HG02852 (cell line): ENCODE results near the gene RBM33.
"Not testable (repeated sequence)": the region's sequence is repeated elsewhere in the genome, so short reads cannot be mapped to it uniquely, and the experiment has no call there.

ENCODE experiments used
- ATAC-seq: cut with Tn5 transposase; IDR thresholded peaks from one replicate; pipeline ENCODE4 v1.9.1; 2021; ENCODE audit warnings: mild to moderate bottlenecking, moderate library complexity; ENCODE audit not compliant: unreplicated experiment

The RBM33 gene

DNA sequence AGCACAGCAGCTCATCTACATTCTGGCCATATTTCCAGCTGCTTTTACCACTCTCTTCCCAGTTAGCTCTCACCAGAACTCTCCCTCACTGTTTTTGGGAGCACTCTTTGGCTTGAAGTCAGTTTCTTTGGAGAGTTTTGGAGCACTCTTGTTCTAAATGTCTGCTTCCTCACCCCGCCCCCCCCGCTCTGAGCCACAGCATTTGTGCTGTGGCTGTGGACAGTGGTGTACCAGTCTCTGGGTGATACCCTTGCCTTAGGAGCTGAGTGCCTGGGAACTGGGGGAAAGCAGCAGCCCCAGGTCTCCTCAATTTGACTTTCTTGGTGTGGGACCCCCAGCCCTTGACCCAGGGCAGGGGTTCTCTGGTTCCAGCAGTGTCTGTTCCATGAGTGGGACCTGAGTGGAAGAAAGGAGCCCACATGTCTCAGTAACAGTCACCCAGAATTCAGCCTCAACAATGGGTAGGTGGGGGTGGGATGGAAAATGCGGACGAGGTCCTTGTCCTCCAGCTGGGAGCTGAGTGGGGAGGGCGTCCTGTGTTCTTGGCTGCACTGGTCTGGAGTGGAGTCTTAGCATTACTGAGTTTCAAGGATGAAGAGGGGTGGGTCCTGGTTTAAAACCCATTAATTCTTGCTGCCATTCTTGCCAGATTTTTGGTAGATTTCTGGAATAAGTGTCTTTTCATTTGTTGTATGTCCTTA lies 18.0 kb downstream of the RBM33 start:
- no peak for ATAC-seq

- no peak for ATAC-seq
These were observed 19.5 kb downstream of the RBM33 start for GRCh38 chr7:155663937-155664336.

DNA sequence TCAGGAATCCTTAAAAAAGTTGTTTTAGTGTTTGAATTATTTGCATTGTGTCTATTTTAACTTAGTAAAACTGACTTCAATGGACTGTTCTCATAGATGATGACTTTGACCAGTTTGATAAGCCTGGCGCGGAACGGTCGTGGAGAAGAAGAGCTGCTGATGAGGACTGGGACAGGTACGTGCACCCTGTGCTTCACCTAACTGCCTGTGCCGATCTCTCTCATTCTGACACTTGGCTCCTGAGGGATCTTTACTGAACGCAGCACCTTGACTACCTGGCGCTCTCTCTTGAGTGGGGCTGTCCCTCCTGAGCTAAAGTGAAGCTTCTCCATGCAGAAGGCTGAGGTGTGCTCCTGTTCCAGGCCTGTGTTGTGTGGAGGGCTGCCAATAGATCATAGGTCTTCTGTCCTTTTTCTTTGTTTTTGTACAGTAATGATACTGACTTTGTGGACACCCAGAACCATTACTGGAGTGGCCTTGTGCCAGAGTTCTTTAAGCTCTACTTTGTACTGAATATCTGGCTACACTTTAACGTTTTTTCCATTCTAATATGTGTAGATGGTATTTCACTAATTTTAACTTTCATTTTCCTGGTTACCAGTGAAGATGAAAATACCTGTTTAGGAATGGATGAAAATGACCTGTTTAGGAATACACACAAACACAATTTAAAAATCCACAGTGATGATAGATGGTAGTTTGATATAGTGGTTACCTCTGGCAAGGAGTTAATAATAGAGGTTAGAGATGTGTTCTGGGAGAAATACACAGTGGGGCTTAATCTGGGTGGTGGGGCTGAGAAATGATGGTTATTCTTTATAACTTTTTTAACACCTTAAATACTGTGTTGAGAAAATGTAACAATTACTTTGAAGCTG lies 20.9 kb downstream of the RBM33 start:
- no peak for ATAC-seq

GRCh38 chr7:155665957-155666287 lies 21.5 kb downstream of the RBM33 start:
- ATAC-seq: no peak

DNA sequence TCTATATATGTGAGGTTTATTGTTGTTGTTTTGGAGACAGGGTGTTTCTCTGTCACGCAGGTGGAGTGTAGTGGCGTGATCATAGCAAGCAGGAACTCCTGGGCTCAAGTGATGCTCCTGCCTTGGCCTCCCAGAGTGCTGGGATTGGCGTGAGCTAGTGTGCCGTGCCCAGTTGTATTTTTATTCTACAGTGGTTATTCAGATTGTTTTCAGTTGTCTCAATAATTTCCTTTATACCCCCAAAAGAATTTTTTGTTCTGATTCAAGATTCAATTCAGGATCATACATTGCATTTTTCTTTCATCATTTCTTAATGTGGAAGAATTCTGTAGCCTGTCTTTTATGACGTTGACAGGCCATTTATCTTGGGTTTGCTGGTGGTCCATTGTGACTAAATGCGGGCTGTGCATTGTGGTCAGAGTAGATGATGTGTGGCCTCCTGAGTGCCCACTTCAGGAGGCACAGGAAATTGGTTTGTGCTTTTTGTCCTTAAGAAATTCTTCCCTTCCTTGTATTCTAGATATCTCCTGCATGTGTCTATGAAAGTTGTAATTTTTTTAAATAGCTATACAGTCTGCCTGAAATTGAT lies 22.9 kb downstream of the RBM33 start:
- ATAC-seq: no peak

DNA sequence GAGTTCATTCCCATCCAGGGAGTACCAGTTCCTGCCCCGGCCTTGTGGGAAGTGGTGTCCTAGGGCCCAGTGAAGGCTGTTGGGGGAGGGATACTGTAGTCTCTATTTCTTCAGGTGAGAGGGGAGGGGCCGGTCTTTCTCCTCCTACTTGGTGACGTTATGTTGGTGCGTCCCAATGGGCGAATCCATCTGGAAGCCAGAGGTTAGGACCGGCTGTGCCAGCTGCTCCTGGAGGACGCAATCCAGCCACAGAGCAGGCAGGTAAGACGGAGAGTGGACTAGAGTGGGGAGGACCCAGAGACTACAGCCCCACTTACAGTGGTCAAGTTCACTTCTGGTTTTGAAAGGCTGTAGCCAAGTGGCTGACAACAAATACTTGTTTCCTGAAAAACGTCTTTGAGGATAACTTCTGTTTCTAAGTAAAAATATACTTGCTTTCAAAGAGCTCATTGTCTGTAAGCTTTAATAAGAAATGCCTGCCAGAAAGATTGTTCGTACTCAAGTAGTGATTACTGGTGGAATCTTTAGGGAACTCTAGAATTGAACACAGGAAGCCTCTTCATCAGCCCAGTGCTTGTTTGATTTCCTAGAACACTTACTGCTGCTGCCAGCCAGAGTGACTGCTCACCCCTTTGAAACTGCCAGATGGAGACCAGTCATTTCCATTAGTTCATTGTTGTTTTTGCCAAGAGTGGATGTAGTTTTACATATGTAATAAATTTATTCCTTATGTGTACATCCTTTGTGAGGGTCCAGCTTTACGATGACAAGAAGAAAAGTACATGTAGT lies 25.4 kb downstream of the RBM33 start:
- ATAC-seq: no peak

DNA sequence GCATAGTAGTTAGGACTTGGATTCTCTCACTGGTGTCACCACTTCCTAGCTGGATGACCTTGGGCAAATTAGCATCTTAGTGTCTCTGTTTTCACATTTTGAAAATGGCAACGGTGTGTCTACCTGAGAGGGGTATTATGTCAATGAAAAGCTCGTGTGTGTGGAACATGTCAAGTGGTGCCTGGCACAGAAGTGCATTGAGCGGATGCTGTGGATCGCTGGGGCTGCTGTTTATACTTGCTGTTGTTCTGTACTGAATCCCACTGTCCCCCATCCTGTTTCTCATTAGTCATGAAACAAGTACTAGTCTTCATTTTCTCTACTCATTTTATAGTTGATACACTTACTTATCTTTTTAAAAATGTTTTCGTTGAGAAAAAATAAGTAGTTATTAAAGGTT lies 26.1 kb downstream of the RBM33 start:
- ATAC-seq: no peak

GRCh38 chr7:155674556-155674955 lies 30.1 kb downstream of the RBM33 start:
- no peak for ATAC-seq

DNA sequence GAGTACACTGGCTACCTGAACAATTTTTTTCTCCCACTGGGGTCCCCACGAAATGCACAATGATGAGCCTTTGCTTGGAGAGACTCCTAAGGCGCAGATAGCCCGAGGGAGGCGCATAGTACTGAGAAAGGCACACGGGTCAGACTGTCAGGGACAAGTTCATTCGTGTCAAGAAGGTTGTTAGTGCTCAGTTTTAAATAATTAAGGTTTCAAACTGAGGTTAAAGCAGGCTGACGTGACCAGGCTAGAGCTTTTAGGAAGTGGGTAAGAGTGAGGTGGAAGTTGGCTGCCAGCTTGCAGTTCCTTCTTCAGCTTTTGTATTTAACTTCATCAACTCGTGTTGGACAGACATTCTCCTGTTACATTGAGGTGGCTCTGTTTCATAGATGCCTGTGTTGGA lies 31.6 kb downstream of the RBM33 start:
- peak; percentile 60 for ATAC-seq

DNA sequence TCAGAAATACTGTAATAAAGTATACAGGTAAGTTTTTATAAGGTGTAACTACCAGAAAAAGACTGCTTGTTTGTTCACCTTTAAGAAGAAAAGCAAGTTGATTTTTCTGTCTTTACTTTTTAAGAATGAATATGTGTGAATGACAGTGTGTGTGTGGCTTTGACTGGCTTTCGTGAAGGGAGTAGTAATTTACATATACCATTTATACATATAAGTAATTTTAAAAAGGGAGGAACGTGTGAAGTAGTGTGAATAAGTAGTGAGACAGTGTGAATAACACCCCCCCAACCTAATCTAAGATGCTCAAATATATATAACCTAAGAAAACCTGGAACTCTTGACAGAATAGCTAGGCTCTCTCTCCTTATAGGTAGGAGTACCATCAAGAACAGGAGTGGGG lies 33.2 kb downstream of the RBM33 start:
- no peak for ATAC-seq

GRCh38 chr7:155680124-155680523 lies 35.7 kb downstream of the RBM33 start:
- no peak for ATAC-seq

- no peak for ATAC-seq
These were observed 36.4 kb downstream of the RBM33 start for GRCh38 chr7:155680864-155681263.

GRCh38 chr7:155681663-155682062 lies 37.2 kb downstream of the RBM33 start:
- no peak for ATAC-seq

- ATAC-seq: no peak
These were observed 38.0 kb downstream of the RBM33 start for GRCh38 chr7:155682484-155682883.

GRCh38 chr7:155683098-155683497 lies 38.6 kb downstream of the RBM33 start:
- ATAC-seq: no peak

DNA sequence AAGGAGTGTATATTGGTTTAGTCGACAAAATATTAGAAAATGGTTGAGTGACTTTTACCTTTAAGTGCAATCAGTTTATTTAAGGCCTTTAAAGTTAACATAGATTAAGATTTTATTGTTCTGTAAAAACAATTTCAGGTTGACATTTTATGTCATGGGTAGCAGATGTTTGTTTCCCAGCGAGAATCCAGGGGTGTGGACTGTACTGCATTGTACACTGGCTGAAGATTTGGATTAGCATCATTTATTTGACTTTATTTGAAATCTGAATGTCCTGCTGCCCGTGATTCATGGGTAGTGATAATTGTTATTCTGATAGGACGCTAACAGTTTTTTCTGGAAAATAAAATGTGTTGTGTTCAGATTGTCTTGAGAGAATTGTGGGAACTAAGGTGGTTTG lies 39.3 kb downstream of the RBM33 start:
- no peak for ATAC-seq

GRCh38 chr7:155684543-155684942 lies 40.1 kb downstream of the RBM33 start:
- ATAC-seq: no peak

- no peak for ATAC-seq
These were observed 40.8 kb downstream of the RBM33 start for GRCh38 chr7:155685070-155685790.

GRCh38 chr7:155685791-155686160 lies 41.3 kb downstream of the RBM33 start:
- no peak for ATAC-seq

DNA sequence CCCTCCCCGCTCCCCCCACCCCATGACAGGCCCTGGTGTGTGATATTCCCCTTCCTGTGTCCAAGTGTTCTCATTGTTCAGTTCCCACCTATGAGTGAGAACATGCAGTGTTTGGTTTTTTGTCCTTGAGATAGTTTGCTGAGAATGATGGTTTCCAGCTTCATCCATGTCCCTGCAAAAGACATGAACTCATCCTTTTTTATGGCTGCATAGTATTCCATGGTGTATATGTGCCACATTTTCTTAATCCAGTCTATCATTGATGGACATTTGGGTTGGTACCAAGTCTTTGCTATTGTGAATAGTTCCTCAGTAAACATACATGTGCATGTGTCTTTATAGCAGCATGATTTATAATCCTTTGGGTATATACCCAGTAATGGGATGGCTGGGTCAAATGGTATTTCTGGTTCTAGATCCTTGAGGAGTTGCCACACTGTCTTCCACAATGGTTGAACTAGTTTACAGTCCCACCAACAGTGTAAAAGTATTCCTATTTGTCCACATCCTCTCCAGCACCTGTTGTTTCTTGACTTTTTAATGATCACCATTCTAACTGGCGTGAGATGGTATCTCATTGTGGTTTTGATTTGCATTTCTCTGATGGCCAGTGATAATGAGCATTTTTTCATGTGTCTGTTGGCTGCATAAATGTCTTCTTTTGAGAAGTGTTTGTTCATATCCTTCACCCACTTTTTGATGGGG lies 42.3 kb downstream of the RBM33 start:
- not testable (repeated sequence) for ATAC-seq
